HepG2 (cell line): ENCODE results near the gene RTCA. TPM values are rescaled to one million over a fixed set of nuclear protein-coding genes. Genes with fewer than 3 reads are reported as not detected.
A peak's percentile ranks its signal among the peaks of the same experiment; 100 is the strongest.

Experiments used
- AFF4 ChIP-seq: sonication (generic); formaldehyde crosslinking; IDR thresholded peaks from 2 replicates; pipeline ENCODE4 v1.4.0; 2020; ENCODE audit warnings: missing genetic modification reagents
- MBNL3 ChIP-seq: fragments of 250-450 bp; sonication (Bioruptor Pico); conservative IDR thresholded peaks from 2 replicates; pipeline ENCODE4 v1.8.0; 2022; ENCODE audit warnings: mild to moderate bottlenecking, inconsistent platforms
- NFYB ChIP-seq: sonication (generic); formaldehyde crosslinking; IDR thresholded peaks from 2 replicates; pipeline ENCODE4 v1.4.0; 2020; ENCODE audit warnings: missing genetic modification reagents
- NR1H2 ChIP-seq: sonication (generic); formaldehyde crosslinking; IDR thresholded peaks from 2 replicates; pipeline ENCODE4 v1.8.1; 2022; ENCODE audit warnings: low read depth, missing genetic modification reagents, borderline replicate concordance
- PAX8 ChIP-seq: sonication (generic); formaldehyde crosslinking; IDR thresholded peaks from 2 replicates; pipeline ENCODE4 v1.8.0; 2022; ENCODE audit warnings: mild to moderate bottlenecking, missing genetic modification reagents, borderline replicate concordance
- TARDBP ChIP-seq: sonication (generic); formaldehyde crosslinking; IDR thresholded peaks from 2 replicates; pipeline ENCODE4 v1.8.0; 2022; ENCODE audit warnings: mild to moderate bottlenecking, missing genetic modification reagents
- ZBTB3 ChIP-seq: sonication (generic); formaldehyde crosslinking; IDR thresholded peaks from 2 replicates; pipeline ENCODE4 v1.4.0; 2020; ENCODE audit warnings: low read depth, mild to moderate bottlenecking, moderate library complexity, missing genetic modification reagents, borderline replicate concordance
- ZBTB40 ChIP-seq, 2 experiments: fragments of 450-650 bp in 1 of 2; sonication (generic) in 1 of 2; formaldehyde crosslinking in 1 of 2; IDR thresholded peaks; 2 replicates each; pipeline versions ENCODE4 v1.6.1 to v1.8.0; 2016 to 2022; ENCODE audit warnings: antibody characterized with exemption in 1 of 2, mild to moderate bottlenecking in 1 of 2, missing genetic modification reagents in 1 of 2
- ZNF235 ChIP-seq: sonication (generic); formaldehyde crosslinking; IDR thresholded peaks from 2 replicates; pipeline ENCODE4 v1.8.1; 2023; ENCODE audit warnings: mild to moderate bottlenecking, missing genetic modification reagents, borderline replicate concordance
- ZNF704 ChIP-seq: sonication (generic); formaldehyde crosslinking; IDR thresholded peaks from 2 replicates; pipeline ENCODE4 v1.8.1; 2023; ENCODE audit warnings: mild to moderate bottlenecking, inconsistent platforms, moderate library complexity, missing genetic modification reagents, borderline replicate concordance
- ZNF839 ChIP-seq: sonication (generic); formaldehyde crosslinking; IDR thresholded peaks from 2 replicates; pipeline ENCODE4 v1.4.0; 2020; ENCODE audit warnings: missing genetic modification reagents, mild to moderate bottlenecking, borderline replicate concordance
- polyA plus RNA-seq, 8 experiments: library from polyadenylated mRNA; depleted of rRNA in 3 of 8; stranded (reverse) in 7 of 8; unstranded in 1 of 8; fragments of >200 nt; fragmentation: Illumina TruSeq in 4 of 8; extraction: Trizol in 4 of 8; gene quantifications; 2 replicates each; pipeline versions ENCODE4 v1.2.1 to v1.2.3, GENCODE V29; 2011 to 2016; ENCODE audit warnings: low read depth in 4 of 8, missing spikeins in 1 of 8, mixed read lengths in 1 of 8; ENCODE audit not compliant: insufficient read depth in 1 of 8
- total RNA-seq, 5 experiments: library from RNA; depleted of rRNA; stranded (reverse); fragments of >200 nt; fragmentation: Illumina TruSeq; extraction: Trizol; gene quantifications; 2 replicates each; pipeline ENCODE4 v1.2.3, GENCODE V29; 2016; ENCODE audit warnings: low read depth in 1 of 5
- TF ChIP-seq, protein P1 (sequence below): sonication (generic); formaldehyde crosslinking; IDR thresholded peaks from 2 replicates; pipeline ENCODE4 v1.4.0; 2020; ENCODE audit warnings: missing genetic modification reagents; ENCODE audit errors: not compliant biosample characterization

Gene RTCA
- total and polyA plus RNA-seq, 2 of the 13 experiments (the other 11 are each of a cell fraction or from before 2014, with no cell fraction given): 22.7 to 31.0 TPM

GRCh38 chr1:100249537-100250257 is 16.3 kb upstream of the RTCA start, which contains the start of gene DBT (continued):
- TF ChIP-seq TARDBP (CRISPR knock-in tag): peak; percentile 71; the same call in 1 of the 2 replicates
- TF ChIP-seq ZNF839 (CRISPR knock-in tag): no peak
- TF ChIP-seq MBNL3 (CRISPR knock-in tag): no peak
- peak; percentile 75; the same call in 1 of the 2 replicates for TF ChIP-seq AFF4 (CRISPR knock-in tag)
- no peak for TF ChIP-seq ZBTB40 (IDR thresholded peaks at IDR 0.05)
- TF ChIP-seq ZBTB40 (CRISPR knock-in tag; IDR thresholded peaks at IDR 0.05): no peak
- TF ChIP-seq NR1H2 (CRISPR knock-in tag): no peak
- peak; percentile 81; the same call in 1 of the 2 replicates for TF ChIP-seq ZNF704
- TF ChIP-seq, protein P1, sequence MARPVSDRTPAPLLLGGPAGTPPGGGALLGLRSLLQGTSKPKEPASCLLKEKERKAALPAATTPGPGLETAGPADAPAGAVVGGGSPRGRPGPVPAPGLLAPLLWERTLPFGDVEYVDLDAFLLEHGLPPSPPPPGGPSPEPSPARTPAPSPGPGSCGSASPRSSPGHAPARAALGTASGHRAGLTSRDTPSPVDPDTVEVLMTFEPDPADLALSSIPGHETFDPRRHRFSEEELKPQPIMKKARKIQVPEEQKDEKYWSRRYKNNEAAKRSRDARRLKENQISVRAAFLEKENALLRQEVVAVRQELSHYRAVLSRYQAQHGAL (CRISPR knock-in tag): no peak
- TF ChIP-seq NFYB (CRISPR knock-in tag): peak; percentile 80
- TF ChIP-seq PAX8 (CRISPR knock-in tag): no peak
- no peak for TF ChIP-seq ZNF235 (CRISPR knock-in tag)
- TF ChIP-seq ZBTB3 (CRISPR knock-in tag): no peak
